GM18868 (cell line): Measurements from ENCODE around the gene ST6GALNAC3.

ENCODE experiments used
- ATAC-seq: cut with Tn5 transposase; IDR thresholded peaks from one replicate; pipeline ENCODE4 v1.9.1; 2021; ENCODE audit warnings: mild to moderate bottlenecking, moderate library complexity; ENCODE audit not compliant: unreplicated experiment

ST6GALNAC3 gene

GRCh38 chr1:76186554-76187170 lies 112.1 kb downstream of the ST6GALNAC3 start:
- ATAC-seq, result no peak

DNA sequence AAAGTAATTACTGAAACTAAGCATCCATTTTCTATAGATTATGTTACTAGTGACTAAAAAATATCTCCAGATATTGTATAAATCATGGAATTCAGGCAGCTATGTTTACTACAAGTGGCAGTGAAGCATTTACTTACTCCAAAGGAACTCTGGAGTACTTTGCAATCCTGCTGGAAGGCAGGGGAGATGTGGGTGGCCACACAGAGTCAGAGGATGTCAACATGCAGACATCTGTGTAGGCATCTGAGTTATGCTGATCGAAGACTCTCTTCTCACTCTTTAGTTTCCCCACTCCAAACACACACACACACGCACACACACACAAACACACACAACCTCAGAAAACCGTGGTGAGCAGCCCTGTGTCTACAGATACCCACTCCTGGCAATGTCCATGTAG lies 112.9 kb downstream of the ST6GALNAC3 start:
- no peak for ATAC-seq

- ATAC-seq, result no peak
Observed at GRCh38 chr1:76189310-76189709, 114.8 kb downstream of the ST6GALNAC3 start.

- ATAC-seq, result peak; percentile 87
Observed at GRCh38 chr1:76190749-76191424, 116.3 kb downstream of the ST6GALNAC3 start.

GRCh38 chr1:76191561-76191960 lies 117.0 kb downstream of the ST6GALNAC3 start:
- no peak for ATAC-seq

GRCh38 chr1:76198452-76198851 lies 123.9 kb downstream of the ST6GALNAC3 start:
- ATAC-seq, result no peak

DNA sequence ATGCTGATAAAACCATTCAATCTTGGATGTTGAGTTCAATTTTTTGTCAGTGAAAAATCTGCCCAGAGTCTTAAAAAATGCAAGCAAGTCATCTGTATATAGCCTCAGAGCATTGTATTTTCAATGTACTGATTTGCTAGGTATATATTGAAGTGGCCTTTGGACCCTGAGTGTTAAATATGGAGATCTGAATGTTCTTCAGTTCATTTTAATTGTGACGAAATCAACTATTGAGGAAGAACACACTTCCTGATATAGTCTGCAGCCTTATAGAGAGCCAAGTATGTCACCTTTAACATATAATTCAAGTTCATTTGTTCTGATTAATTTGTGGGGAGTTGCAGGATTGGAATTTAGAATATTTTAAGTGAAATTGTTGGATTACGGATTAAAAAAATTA lies 128.1 kb downstream of the ST6GALNAC3 start:
- no peak for ATAC-seq

- no peak for ATAC-seq
Observed at GRCh38 chr1:76203127-76203526, 128.6 kb downstream of the ST6GALNAC3 start.

DNA sequence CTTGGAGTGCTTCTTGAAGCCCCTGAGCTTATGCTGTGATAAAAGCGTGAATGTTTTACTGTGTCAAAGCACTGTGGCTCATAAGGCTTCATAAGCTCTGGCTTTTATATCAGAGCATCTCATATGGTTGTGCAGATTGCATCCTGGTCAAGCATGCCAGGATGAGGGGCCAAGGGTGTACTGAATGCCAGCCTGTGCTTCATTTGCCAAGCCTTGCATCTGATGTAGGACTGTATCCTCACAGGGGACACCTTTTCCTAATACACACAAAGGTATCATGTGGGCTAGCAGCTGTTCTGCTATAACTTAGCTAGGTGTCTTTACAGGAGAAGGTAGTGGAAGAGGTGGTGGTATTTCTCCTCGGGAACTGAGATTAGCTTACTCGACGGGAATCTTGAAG lies 134.7 kb downstream of the ST6GALNAC3 start:
- ATAC-seq, result no peak

- no peak for ATAC-seq
Observed at GRCh38 chr1:76209648-76210047, 135.1 kb downstream of the ST6GALNAC3 start.

DNA sequence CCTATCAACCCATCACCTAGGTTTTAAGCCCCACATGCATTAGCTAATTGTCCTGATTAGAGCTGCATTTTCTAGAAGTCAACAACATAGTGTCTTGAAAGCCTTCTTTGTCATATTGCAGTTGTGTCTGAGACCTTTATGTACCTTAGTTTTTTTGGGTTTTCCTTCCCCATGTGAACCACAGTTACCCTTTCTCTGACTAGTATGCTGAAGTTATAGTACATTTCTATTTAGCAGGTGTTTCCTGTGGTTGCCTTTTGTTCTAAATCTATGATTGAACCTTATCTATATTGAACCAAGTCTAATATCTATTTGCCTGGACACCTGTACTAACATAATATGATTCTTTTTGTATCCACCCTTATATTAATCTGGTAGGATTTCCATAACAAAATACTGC lies 135.6 kb downstream of the ST6GALNAC3 start:
- ATAC-seq, result no peak

GRCh38 chr1:76218888-76219287 lies 144.3 kb downstream of the ST6GALNAC3 start:
- peak; percentile 29 for ATAC-seq

DNA sequence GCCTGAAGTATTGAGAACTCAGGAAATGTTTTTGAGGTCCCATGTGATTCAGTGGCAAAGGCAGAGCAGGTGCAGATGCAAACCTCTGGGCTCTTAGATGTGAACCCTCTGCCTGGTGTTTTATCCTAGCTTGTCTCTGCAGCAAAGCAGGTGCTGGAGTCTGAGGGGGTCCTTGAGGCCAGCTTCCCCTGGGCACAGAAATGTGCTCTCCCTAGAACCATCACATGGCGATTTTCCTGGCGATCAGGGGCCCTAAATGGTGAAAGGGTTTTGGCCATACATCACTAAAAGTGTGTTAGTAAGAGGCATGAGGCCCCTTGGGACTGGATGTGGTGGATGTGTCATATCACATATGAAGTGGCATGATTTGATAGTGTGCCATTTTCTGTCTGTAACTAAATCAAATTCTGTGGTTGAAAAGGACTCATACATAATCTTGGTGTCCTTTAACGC lies 144.8 kb downstream of the ST6GALNAC3 start:
- ATAC-seq, result peak; percentile 51

DNA sequence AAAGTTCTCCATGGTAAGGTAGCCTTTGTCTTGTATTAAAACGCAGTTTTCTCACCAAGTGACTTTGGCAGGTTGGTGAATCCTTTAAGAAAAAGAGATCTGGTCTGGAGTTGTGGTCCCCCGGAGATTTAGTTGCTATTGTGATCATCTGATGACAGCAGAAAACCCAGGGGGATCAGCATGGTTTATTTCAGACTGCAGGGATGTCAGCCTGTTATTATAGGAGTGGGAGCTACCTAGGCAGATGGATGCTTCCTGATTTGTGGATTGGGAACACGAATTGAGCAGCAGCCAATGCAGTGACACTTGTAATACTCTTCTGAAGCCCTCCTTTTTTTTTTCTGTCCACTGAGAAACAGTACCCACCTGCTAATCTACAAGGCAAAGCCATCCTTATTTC lies 150.2 kb downstream of the ST6GALNAC3 start:
- no peak for ATAC-seq

- no peak for ATAC-seq
Observed at GRCh38 chr1:76225526-76225925, 151.0 kb downstream of the ST6GALNAC3 start.

- no peak for ATAC-seq
Observed at GRCh38 chr1:76227621-76228020, 153.1 kb downstream of the ST6GALNAC3 start.

- ATAC-seq, result no peak
Observed at GRCh38 chr1:76229279-76230005, 154.9 kb downstream of the ST6GALNAC3 start.

GRCh38 chr1:76230842-76231281 lies 156.3 kb downstream of the ST6GALNAC3 start:
- ATAC-seq, result no peak

DNA sequence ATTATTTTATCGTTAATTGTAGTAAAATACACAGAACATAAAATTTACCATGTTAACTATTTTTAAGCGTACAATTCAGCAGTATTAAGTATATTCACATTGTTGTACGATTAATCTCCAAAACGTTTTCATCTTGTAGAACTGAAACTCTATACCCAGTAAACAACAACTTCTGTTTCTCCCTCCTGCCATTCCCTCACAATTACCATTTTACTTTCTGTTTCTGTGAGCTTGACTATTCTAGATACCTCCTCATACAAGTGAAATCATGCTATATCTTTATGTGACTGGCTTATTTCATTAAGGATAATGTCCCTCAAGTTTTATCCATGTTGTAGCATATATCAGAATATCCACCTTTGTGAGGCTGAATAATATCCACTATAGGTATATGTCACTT lies 156.8 kb downstream of the ST6GALNAC3 start:
- ATAC-seq, result no peak

GRCh38 chr1:76232666-76233065 lies 158.1 kb downstream of the ST6GALNAC3 start:
- ATAC-seq, result no peak

DNA sequence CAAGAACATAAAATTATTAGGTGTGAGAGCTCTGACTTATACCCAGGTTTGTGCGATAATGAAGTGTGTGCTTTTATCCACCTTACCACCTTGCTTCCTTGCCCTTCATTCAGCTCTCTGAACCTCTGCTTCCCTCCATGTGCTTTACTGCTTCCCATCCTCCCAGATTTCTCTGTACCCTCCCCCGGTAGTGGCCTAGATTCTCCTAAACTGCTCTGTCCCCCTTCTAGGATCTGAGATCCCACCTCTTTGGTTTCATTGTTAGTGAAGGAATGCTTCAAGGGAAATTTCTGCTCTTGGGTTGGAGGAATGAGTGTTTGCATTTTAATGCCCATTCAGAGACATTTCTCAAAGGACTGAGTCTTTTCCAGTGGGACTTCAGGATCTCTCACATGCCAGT lies 159.5 kb downstream of the ST6GALNAC3 start:
- ATAC-seq, result no peak

DNA sequence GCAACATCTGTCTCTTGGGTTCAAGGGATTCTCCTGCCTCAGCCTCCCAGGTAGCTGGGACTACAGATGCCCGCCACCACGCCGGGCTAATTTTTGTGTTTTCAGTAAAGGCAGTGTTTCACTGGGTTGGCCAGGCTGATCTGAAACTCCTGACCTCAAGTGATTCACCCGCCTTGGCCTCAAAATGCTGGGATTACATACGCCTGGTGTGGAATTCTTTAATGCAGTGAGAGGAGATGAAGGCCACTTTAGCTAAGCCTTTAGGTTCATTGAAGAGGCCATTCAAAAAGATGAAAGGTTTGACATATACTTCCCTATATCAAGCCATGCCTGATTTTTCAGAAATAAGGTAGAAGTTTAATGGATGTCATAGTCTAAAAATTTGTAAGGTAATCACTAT lies 162.7 kb downstream of the ST6GALNAC3 start:
- no peak for ATAC-seq
